Kidney tubule cell (primary cell): ENCODE data around the gene GAB1.

Source experiments
- DNase-seq: peaks from one replicate; pipeline ENCODE4 v3.0.0-alpha.2; 2018; ENCODE audit warnings: low spot score

Gene GAB1

GRCh38 chr4:143336781-143337599 is at the start of gene GAB1:
GAB1 (plus strand) TSS chr4:143336876; CDS start chr4:143337189, 313 bp downstream.
- peak; percentile 88 for DNase-seq

DNA sequence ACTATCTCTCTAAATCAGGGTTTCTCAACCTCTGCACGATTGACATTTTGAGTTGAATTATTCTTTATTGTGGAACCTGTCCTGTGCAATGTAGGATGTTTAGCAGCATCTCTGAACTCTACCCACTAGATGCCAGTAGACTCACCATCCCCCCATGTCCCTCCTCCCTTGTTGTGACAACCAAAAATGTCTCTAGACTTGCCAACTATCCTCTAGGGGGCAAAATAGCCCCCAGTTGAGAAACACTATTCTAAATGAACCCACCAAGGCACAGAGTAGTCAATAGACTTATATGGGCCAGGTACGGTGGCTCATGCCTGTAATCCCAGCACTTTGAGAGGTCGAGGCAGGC is 49.1 kb upstream of the GAB1 start:
- DNase-seq = no peak

DNA sequence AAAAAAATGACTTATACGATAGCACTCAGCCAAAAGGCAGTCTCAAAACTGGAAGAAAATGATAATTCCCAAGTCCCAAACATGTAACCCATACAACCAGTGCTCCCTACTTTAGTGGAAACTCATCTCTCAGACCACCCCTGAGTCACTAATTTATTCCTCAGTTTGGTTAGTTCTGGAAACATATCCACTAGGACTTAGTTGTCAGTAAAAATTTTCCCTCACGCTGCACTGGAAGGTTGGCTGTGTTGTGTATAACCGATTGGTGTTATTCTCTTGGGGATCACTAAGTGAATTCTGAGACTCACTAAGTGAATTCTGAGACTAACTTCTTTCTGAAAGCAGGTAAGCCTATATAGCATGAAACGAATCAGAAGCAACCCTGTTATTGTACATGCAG is 48.5 kb upstream of the GAB1 start:
- no peak for DNase-seq

GRCh38 chr4:143289370-143289769 is 47.3 kb upstream of the GAB1 start:
- no peak for DNase-seq

GRCh38 chr4:143291314-143291713 is 45.4 kb upstream of the GAB1 start:
- DNase-seq = no peak

DNA sequence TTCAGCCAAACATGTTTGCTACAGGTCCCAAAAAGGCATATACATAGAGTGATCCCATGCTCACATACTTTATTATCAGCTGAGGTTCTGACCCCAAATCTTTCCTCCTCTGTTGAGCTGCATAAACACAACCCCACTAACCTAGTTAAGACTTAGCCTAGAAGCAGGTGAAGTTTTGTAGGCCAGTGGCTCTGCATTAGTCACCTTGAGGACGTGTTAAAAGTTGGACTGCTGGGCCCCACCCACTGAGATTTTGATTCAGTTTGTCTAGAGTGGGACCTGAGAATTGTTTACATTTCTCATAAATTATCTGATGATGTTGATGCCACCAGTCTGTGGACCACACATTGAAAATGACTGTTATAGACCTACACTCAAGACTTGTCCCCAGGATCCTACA is 43.8 kb upstream of the GAB1 start:
- no peak for DNase-seq

- DNase-seq = no peak
These were observed 42.4 kb upstream of the GAB1 start for GRCh38 chr4:143294310-143294709.

- DNase-seq = no peak
These were observed 41.9 kb upstream of the GAB1 start for GRCh38 chr4:143294710-143295275.

- DNase-seq = no peak
These were observed 40.1 kb upstream of the GAB1 start for GRCh38 chr4:143296397-143297067.

DNA sequence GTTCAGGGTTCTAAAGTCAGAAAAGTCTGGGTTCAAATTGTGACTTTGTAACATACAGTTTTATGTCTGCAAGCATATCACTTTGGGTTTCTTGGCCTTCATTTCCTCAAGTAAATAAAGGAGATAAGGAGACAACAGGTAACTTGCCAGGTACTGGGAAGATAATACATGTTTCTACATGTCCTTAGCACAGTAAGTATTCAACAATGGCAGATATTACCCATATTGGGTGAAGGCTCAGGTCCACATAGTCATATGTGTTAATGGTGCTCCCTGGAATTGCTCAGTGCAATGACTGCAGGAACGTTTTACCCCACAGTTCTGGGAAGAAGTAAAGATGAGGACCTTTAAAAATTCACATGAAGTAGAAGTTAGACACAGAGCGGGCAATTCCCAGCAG is 35.8 kb upstream of the GAB1 start:
- DNase-seq = no peak

DNA sequence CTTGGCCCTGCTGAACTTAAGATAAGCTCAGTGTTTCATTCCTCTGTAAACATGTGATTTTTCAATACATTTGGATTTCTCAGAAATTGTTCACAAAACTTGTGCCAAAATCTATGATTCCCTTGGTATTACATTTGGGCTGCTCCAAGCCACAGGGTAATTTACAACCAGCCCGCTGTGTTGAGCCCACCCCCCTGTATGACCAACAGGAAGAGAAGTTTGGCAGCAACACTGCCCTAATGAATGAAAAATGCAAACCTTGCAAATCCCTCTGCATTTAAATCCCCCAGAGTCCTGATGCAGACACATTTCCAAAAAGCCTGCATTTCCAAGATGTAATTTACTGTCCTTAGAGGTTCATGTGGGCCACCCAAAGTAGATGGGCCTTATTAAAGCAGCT is 34.1 kb upstream of the GAB1 start:
- no peak for DNase-seq

GRCh38 chr4:143306788-143307187 is 29.9 kb upstream of the GAB1 start:
- DNase-seq = no peak

DNA sequence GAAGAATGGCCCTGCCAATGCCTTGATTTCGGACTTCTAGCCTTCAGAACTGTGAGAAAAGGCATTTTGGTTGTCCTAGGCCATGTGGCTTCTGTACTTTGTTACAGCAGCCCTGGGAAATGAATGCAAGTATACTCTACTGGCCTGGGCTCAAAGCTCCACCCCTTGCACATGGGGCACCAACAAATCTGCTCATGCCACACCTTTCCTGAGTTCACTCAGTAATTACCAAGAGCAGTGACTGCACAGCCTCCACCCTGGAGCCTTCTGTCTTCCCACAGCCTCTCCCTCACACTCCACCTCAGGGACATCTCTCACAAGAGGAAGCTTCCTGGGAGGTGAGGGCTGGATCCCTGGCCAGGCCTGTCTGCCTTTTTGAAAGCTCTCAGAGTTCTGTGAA is 29.1 kb upstream of the GAB1 start:
- DNase-seq = no peak

GRCh38 chr4:143308377-143308776 is 28.3 kb upstream of the GAB1 start:
- no peak for DNase-seq

GRCh38 chr4:143311924-143312323 is 24.8 kb upstream of the GAB1 start:
- no peak for DNase-seq

DNA sequence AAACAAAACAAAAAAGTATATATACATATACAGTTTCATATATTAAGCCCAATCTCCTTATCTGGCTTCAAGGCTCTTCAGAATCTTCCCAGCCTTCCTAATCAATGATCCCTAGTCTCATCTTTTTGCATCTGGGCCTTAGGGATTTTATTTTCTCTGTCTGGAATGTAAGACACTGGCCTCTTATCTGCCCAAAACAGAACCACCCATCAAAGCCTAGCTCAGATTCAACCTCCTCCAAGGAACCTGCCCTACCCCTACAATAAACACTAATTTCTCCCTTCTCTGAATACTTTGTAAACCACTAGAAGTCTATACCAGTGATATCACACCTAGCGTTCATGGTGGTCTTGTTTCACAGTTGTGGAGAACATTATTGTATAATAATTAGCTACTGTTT is 23.2 kb upstream of the GAB1 start:
- DNase-seq = no peak

DNA sequence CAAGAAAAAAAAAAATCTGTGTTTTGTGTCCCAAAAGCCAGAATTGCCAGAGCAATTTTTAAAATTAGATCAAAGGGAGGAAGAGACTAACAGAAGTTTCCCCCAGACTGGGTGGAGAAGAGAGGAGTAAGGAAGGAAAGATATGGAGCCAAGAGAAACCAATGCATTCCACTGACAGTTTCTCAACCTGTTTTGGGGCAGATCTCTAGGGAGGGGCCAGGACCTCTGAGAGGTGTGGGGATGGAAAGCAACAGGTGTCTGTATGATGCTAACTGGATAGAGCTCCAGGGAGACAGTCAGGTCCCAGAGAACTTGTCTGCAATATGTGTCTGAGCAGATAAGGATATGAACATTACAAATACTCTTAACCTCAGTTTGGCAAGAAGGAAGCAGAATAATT is 22.7 kb upstream of the GAB1 start:
- DNase-seq = no peak

DNA sequence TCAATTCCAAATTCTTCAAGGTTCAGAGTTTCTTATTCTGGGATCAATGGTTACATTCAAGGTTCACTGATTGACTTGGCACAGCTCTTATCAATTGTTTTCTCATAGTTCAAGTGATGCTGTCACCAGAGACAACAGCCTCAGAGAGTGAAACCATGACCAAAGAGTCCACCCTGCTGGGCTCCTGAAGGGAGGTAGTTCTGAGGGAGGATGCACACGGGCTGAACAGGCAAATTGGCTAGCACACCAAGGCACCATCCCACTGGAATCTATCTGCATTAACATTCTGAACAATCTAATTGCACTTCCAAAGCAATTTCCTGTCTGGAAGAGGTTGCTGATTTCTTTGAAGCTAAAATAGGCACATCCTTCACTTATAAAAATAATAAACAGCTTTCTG is 16.6 kb upstream of the GAB1 start:
- DNase-seq = no peak

- DNase-seq = no peak
These were observed 9.9 kb upstream of the GAB1 start for GRCh38 chr4:143326735-143327134.

GRCh38 chr4:143329985-143330384 is 6.7 kb upstream of the GAB1 start:
- no peak for DNase-seq

- DNase-seq = peak; percentile 88
These were observed 496 bp upstream of the GAB1 start for GRCh38 chr4:143335979-143336780.

- peak; percentile 29 for DNase-seq
These were observed 1.1 kb downstream of the GAB1 start for GRCh38 chr4:143337600-143338287.
